ENCODE measurements around the gene CD40.

DNA sequence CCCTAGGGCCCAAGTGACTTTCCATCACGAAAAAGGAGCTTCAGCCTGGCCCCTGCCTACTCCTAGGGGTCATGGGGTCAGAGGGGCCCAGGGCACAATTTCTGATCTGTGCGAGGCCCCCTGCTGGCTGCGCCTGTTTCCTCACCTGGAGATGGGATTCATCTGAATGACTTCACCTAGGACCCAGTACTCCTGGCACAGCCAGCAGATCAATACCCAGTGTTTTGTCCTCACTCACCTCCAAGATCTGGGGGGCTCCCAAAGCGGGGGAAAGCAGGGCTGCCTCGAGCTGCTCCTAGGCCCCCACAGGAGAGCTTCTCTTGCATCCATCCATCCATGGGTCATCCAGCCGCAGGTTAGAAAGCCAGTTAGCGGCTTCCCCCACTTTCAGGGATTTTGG lies 33.8 kb downstream of the CD40 start:
- no peak for TF ChIP-seq POLR2A (IDR thresholded peaks at IDR 0.05; ENCODE audit: low read length)
- TF ChIP-seq GATA1 (IDR thresholded peaks at IDR 0.05; ENCODE audit: low read depth, low read length), result no peak
